HCT116 (cell line): ENCODE data around the gene LIN7A.

Source experiments
- JUND ChIP-seq: IDR thresholded peaks from 2 replicates; pipeline ENCODE4 v1.6.1; 2012
- POLR2A ChIP-seq: IDR thresholded peaks from 2 replicates; pipeline ENCODE4 v1.7.0; 2011; ENCODE audit warnings: borderline replicate concordance; ENCODE audit not compliant: insufficient read depth, insufficient read length; ENCODE audit errors: extremely low read depth
- POLR2AphosphoS5 ChIP-seq: IDR thresholded peaks from 2 replicates; pipeline ENCODE4 v1.6.1; 2011; ENCODE audit warnings: mild to moderate bottlenecking, low read depth, low read length, moderate library complexity
- RAD21 ChIP-seq: IDR thresholded peaks from 2 replicates; pipeline ENCODE4 v1.6.1; 2012; ENCODE audit warnings: low read depth, mild to moderate bottlenecking
- SP1 ChIP-seq: IDR thresholded peaks from 2 replicates; pipeline ENCODE4 v1.6.1; 2012; ENCODE audit warnings: low read depth
- SRF ChIP-seq: IDR thresholded peaks from 2 replicates; pipeline ENCODE4 v1.6.1; 2012; ENCODE audit warnings: low read depth
- YY1 ChIP-seq: IDR thresholded peaks from 2 replicates; pipeline ENCODE4 v1.6.1; 2011; ENCODE audit warnings: low read length, low read depth, moderate library complexity, mild to moderate bottlenecking; ENCODE audit not compliant: insufficient replicate concordance; ENCODE audit errors: extremely low read depth
- ZFX ChIP-seq: fragments of 450-650 bp; IDR thresholded peaks from 2 replicates; pipeline ENCODE4 v1.6.1; 2017
- ZNF274 ChIP-seq: fragments of 200-500 bp; sonication (Bioruptor generic); IDR thresholded peaks from 2 replicates; pipeline ENCODE4 v1.6.1; 2014; ENCODE audit warnings: mild to moderate bottlenecking, low read depth, low read length, inconsistent platforms
- TF ChIP-seq, protein P1 (sequence below), 3 experiments: fragments of 200-600 bp in 1 of 3; sonication (generic) in 1 of 3; IDR thresholded peaks in 2 of 3; conservative IDR thresholded peaks in 1 of 3; 2 replicates each; pipeline ENCODE4 v1.5.1; 2012 to 2017; ENCODE audit warnings: low read depth in 2 of 3, low read length in 2 of 3, antibody characterized with exemption in 1 of 3, borderline replicate concordance in 1 of 3, control low read depth in 1 of 3, mild to moderate bottlenecking in 1 of 3, mixed read lengths in 1 of 3, mixed run types in 1 of 3, moderate library complexity in 1 of 3; ENCODE audit not compliant: insufficient read depth in 1 of 3
- TF ChIP-seq, protein P2 (sequence below): IDR thresholded peaks from 2 replicates; pipeline ENCODE4 v1.6.1; 2012
- TF ChIP-seq, protein P3 (sequence below): IDR thresholded peaks from 2 replicates; pipeline ENCODE4 v1.6.1; 2012; ENCODE audit warnings: low read depth
- TF ChIP-seq, protein P4 (sequence below): IDR thresholded peaks from 2 replicates; pipeline ENCODE4 v1.6.1; 2011; ENCODE audit warnings: mild to moderate bottlenecking, low read length, moderate library complexity; ENCODE audit not compliant: insufficient replicate concordance; ENCODE audit errors: extremely low read depth

DNA sequence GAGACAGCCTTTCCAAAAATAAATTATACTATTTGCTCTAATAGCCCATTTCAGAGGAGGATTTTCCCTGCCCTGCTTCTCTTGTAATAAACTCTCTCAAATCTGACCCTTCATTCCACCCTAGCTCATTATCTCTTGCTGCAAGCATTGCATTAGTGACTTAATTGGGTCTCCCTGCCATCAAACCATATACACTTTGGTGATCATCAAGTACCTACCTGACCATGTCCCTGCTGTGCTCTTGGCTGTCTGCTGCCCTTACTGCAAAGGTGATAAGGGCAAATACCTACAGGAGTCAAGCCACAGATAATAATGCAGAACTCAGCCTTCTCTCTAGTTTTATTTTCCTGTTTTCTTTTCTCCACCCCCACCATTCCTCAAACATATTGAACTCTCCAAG lies 88.4 kb downstream of the LIN7A start:
- TF ChIP-seq, protein P1, sequence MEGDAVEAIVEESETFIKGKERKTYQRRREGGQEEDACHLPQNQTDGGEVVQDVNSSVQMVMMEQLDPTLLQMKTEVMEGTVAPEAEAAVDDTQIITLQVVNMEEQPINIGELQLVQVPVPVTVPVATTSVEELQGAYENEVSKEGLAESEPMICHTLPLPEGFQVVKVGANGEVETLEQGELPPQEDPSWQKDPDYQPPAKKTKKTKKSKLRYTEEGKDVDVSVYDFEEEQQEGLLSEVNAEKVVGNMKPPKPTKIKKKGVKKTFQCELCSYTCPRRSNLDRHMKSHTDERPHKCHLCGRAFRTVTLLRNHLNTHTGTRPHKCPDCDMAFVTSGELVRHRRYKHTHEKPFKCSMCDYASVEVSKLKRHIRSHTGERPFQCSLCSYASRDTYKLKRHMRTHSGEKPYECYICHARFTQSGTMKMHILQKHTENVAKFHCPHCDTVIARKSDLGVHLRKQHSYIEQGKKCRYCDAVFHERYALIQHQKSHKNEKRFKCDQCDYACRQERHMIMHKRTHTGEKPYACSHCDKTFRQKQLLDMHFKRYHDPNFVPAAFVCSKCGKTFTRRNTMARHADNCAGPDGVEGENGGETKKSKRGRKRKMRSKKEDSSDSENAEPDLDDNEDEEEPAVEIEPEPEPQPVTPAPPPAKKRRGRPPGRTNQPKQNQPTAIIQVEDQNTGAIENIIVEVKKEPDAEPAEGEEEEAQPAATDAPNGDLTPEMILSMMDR (IDR thresholded peaks at IDR 0.05 in 2 of 3, conservative IDR thresholded peaks at IDR 0.05 in 1 of 3; ENCODE audit: borderline replicate concordance in 1 of 3, insufficient read depth in 1 of 3, low read depth in 2 of 3, low read length in 2 of 3), result no peak
- TF ChIP-seq POLR2AphosphoS5 (no peak), ZNF274 (no peak), RAD21 (no peak), SRF (no peak), SP1 (no peak), ZFX (no peak), JUND (no peak), YY1 (no peak), POLR2A (no peak)
- TF ChIP-seq, protein P2, sequence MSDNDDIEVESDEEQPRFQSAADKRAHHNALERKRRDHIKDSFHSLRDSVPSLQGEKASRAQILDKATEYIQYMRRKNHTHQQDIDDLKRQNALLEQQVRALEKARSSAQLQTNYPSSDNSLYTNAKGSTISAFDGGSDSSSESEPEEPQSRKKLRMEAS, result no peak
- TF ChIP-seq, protein P3, sequence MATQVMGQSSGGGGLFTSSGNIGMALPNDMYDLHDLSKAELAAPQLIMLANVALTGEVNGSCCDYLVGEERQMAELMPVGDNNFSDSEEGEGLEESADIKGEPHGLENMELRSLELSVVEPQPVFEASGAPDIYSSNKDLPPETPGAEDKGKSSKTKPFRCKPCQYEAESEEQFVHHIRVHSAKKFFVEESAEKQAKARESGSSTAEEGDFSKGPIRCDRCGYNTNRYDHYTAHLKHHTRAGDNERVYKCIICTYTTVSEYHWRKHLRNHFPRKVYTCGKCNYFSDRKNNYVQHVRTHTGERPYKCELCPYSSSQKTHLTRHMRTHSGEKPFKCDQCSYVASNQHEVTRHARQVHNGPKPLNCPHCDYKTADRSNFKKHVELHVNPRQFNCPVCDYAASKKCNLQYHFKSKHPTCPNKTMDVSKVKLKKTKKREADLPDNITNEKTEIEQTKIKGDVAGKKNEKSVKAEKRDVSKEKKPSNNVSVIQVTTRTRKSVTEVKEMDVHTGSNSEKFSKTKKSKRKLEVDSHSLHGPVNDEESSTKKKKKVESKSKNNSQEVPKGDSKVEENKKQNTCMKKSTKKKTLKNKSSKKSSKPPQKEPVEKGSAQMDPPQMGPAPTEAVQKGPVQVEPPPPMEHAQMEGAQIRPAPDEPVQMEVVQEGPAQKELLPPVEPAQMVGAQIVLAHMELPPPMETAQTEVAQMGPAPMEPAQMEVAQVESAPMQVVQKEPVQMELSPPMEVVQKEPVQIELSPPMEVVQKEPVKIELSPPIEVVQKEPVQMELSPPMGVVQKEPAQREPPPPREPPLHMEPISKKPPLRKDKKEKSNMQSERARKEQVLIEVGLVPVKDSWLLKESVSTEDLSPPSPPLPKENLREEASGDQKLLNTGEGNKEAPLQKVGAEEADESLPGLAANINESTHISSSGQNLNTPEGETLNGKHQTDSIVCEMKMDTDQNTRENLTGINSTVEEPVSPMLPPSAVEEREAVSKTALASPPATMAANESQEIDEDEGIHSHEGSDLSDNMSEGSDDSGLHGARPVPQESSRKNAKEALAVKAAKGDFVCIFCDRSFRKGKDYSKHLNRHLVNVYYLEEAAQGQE, result no peak
- TF ChIP-seq, protein P4, sequence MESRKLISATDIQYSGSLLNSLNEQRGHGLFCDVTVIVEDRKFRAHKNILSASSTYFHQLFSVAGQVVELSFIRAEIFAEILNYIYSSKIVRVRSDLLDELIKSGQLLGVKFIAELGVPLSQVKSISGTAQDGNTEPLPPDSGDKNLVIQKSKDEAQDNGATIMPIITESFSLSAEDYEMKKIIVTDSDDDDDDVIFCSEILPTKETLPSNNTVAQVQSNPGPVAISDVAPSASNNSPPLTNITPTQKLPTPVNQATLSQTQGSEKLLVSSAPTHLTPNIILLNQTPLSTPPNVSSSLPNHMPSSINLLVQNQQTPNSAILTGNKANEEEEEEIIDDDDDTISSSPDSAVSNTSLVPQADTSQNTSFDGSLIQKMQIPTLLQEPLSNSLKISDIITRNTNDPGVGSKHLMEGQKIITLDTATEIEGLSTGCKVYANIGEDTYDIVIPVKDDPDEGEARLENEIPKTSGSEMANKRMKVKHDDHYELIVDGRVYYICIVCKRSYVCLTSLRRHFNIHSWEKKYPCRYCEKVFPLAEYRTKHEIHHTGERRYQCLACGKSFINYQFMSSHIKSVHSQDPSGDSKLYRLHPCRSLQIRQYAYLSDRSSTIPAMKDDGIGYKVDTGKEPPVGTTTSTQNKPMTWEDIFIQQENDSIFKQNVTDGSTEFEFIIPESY, result no peak
